Activated CD4-positive, alpha-beta T cell treated with anti-CD3 and anti-CD28 coated beads, Interleukin-2, amount 10 ng/mL, durations not matched to agents 24 days and 14 days (primary cell): Measurements from ENCODE around the gene LUZP2. TPM values are rescaled to one million over a fixed set of nuclear protein-coding genes. Genes with fewer than 3 reads are reported as not detected.

Experiments used
- DNase-seq: peaks from one replicate; pipeline ENCODE4 v3.0.0; 2022
- H3K27ac Mint-ChIP-seq: one replicate; pipeline ENCODE4 v1.8.0; 2022; ENCODE audit warnings: mild to moderate bottlenecking, mixed read lengths
- H3K27me3 Mint-ChIP-seq: one replicate; pipeline ENCODE4 v1.8.0; 2022; ENCODE audit warnings: mixed read lengths
- H3K36me3 Mint-ChIP-seq: one replicate; pipeline ENCODE4 v1.8.0; 2022; ENCODE audit warnings: low read depth, mild to moderate bottlenecking, mixed read lengths
- H3K4me1 Mint-ChIP-seq: one replicate; pipeline ENCODE4 v1.8.0; 2021; ENCODE audit warnings: mixed read lengths
- H3K4me3 Mint-ChIP-seq: one replicate; pipeline ENCODE4 v1.8.0; 2022; ENCODE audit warnings: mild to moderate bottlenecking, moderate library complexity, mixed read lengths
- H3K9me3 Mint-ChIP-seq: one replicate; pipeline ENCODE4 v1.8.0; 2021; ENCODE audit warnings: mixed read lengths
- intact Hi-C: fragments of 100-400 bp; cut with micrococcal nuclease; formaldehyde crosslinking; loops from one replicate; pipeline ENCODE4 v1.15.1; 2023
- total RNA-seq: library from RNA; stranded (reverse); gene quantifications from 2 replicates; pipeline ENCODE4 v1.2.3, GENCODE V29; 2022

Gene LUZP2
- total RNA-seq, 1 donor from 2014 or later: not detected

- H3K4me1 Mint-ChIP-seq: no peaks in the 10 kb centered on the region
- peaks cover 3% of the 10 kb centered on the region for H3K9me3 Mint-ChIP-seq
- H3K27me3 Mint-ChIP-seq: no peaks in the 10 kb centered on the region
- no peaks in the 10 kb centered on the region for H3K36me3 Mint-ChIP-seq
- intact Hi-C loops: no loop called here
- DNase-seq: no peak
- H3K4me3 Mint-ChIP-seq: no peak overlapping the region
- H3K27ac Mint-ChIP-seq: no peak overlapping the region
Measured at GRCh38 chr11:25057861-25058260, 561.0 kb downstream of the LUZP2 start.

- DNase-seq: no peak
- Mint-ChIP-seq H3K27me3 (no peaks in the 10 kb centered on the region), H3K4me1 (no peaks in the 10 kb centered on the region), H3K27ac (no peak overlapping the region), H3K9me3 (peaks cover 8% of the 10 kb centered on the region), H3K36me3 (no peaks in the 10 kb centered on the region), H3K4me3 (no peak overlapping the region)
- intact Hi-C loops: no loop called here
Measured at GRCh38 chr11:25065746-25066145, 568.9 kb downstream of the LUZP2 start.

- intact Hi-C loops: no loop called here
- Mint-ChIP-seq H3K4me1 (no peaks in the 10 kb centered on the region), H3K27me3 (no peaks in the 10 kb centered on the region)
Measured at GRCh38 chr11:25066706-25067105, 569.9 kb downstream of the LUZP2 start.

GRCh38 chr11:25068451-25068850, 571.6 kb downstream of the LUZP2 start:
- no peaks in the 10 kb centered on the region for H3K4me1 Mint-ChIP-seq
- H3K27me3 Mint-ChIP-seq: no peaks in the 10 kb centered on the region

More at GRCh38 chr11:25066706-25067105, 569.9 kb downstream of the LUZP2 start:
- no peak overlapping the region for H3K4me3 Mint-ChIP-seq
- H3K9me3 Mint-ChIP-seq: peaks cover 8% of the 10 kb centered on the region
- no peak for DNase-seq
- no peaks in the 10 kb centered on the region for H3K36me3 Mint-ChIP-seq
- H3K27ac Mint-ChIP-seq: no peak overlapping the region

GRCh38 chr11:25094085-25094802, 597.4 kb downstream of the LUZP2 start:
- intact Hi-C loops: no loop called here
- no peaks in the 10 kb centered on the region for H3K27me3 Mint-ChIP-seq
- H3K4me3 Mint-ChIP-seq: no peak overlapping the region
- H3K27ac Mint-ChIP-seq: no peak overlapping the region
- H3K4me1 Mint-ChIP-seq: no peaks in the 10 kb centered on the region
- H3K36me3 Mint-ChIP-seq: no peaks in the 10 kb centered on the region
- DNase-seq: no peak
- H3K9me3 Mint-ChIP-seq: no peaks in the 10 kb centered on the region

More at GRCh38 chr11:25068451-25068850, 571.6 kb downstream of the LUZP2 start:
- no peak overlapping the region for H3K27ac Mint-ChIP-seq
- intact Hi-C loops: no loop called here
- no peak for DNase-seq
- no peak overlapping the region for H3K4me3 Mint-ChIP-seq
- H3K9me3 Mint-ChIP-seq: peaks cover 5% of the 10 kb centered on the region
- H3K36me3 Mint-ChIP-seq: no peaks in the 10 kb centered on the region

GRCh38 chr11:25119416-25119815, 622.6 kb downstream of the LUZP2 start:
- peaks cover 4% of the 10 kb centered on the region for H3K9me3 Mint-ChIP-seq
- no peak for DNase-seq
- no peaks in the 10 kb centered on the region for H3K27me3 Mint-ChIP-seq
- H3K27ac Mint-ChIP-seq: no peak overlapping the region
- intact Hi-C loops: no loop called here
- no peaks in the 10 kb centered on the region for H3K36me3 Mint-ChIP-seq
- H3K4me3 Mint-ChIP-seq: no peak overlapping the region
- H3K4me1 Mint-ChIP-seq: no peaks in the 10 kb centered on the region
